Stomach smooth muscle (tissue), 2 donors: ENCODE results near the gene RNF151.

Source experiments
- H3K27ac ChIP-seq: one replicate; pipeline ENCODE4 v1.7.0; 2013; ENCODE audit warnings: mild to moderate bottlenecking, low read length, inconsistent platforms
- H3K27me3 ChIP-seq, 2 donors: one replicate each; pipeline ENCODE4 v1.7.0; 2013; ENCODE audit warnings: low read length in 2 of 2; ENCODE audit not compliant: insufficient read depth in 2 of 2, control insufficient read depth in 1 of 2
- H3K36me3 ChIP-seq, 2 donors: one replicate each; pipeline ENCODE4 v1.7.0; 2013; ENCODE audit warnings: low read length in 2 of 2; ENCODE audit not compliant: control insufficient read depth in 2 of 2, insufficient read depth in 2 of 2
- H3K4me1 ChIP-seq: one replicate; pipeline ENCODE4 v1.7.0; 2013; ENCODE audit warnings: low read length; ENCODE audit not compliant: control insufficient read depth, insufficient read depth
- H3K4me3 ChIP-seq, 2 donors: one replicate each; pipeline ENCODE4 v1.7.0; 2013; ENCODE audit warnings: low read length in 2 of 2
- H3K9ac ChIP-seq, 2 donors: one replicate each; pipeline ENCODE4 v1.7.0; 2013; ENCODE audit warnings: low read length in 2 of 2, mild to moderate bottlenecking in 1 of 2
- H3K9me3 ChIP-seq, 2 donors: one replicate each; pipeline ENCODE4 v1.7.0; 2013; ENCODE audit warnings: low read length in 2 of 2; ENCODE audit not compliant: control insufficient read depth in 2 of 2
- donor health status: healthy.
- donor health status: Pancreatic carcinoma.

RNF151 gene

GRCh38 chr16:2015117-2015946, 48.7 kb downstream of the RNF151 start:
- no peaks in the 10 kb centered on the region for H3K9me3 ChIP-seq
- H3K27me3 ChIP-seq, result peaks cover 11 to 13% of the 10 kb centered on the region in 2 donors
- peaks cover 15% of the 10 kb centered on the region for H3K4me1 ChIP-seq
- H3K9ac ChIP-seq, result no peak overlapping the region
- no peak overlapping the region for H3K4me3 ChIP-seq
- H3K36me3 ChIP-seq, result no peaks in the 10 kb centered on the region
- no peak overlapping the region for H3K27ac ChIP-seq

- Histone ChIP-seq H3K27ac (no peak overlapping the region), H3K27me3 (peaks cover 11 to 18% of the 10 kb centered on the region in 2 donors), H3K36me3 (no peaks in the 10 kb centered on the region), H3K4me1 (peaks cover 15% of the 10 kb centered on the region), H3K9ac (no peak overlapping the region), H3K4me3 (no peak overlapping the region), H3K9me3 (no peaks in the 10 kb centered on the region)
Observed at GRCh38 chr16:2015947-2016208, 49.2 kb downstream of the RNF151 start.

- Histone ChIP-seq H3K9ac (no peak overlapping the region), H3K27me3 (peaks cover 11 to 21% of the 10 kb centered on the region in 2 donors), H3K4me1 (peaks cover 16% of the 10 kb centered on the region), H3K27ac (no peak overlapping the region), H3K9me3 (no peaks in the 10 kb centered on the region), H3K4me3 (no peak overlapping the region), H3K36me3 (no peaks in the 10 kb centered on the region)
Observed at GRCh38 chr16:2016407-2016922, 49.8 kb downstream of the RNF151 start.
